ENCODE measurements around the gene DACT1.
A peak's percentile ranks its signal among the peaks of the same experiment; 100 is the strongest.
"Not testable (repeated sequence)": the region's sequence is repeated elsewhere in the genome, so short reads cannot be mapped to it uniquely, and the experiment has no call there.

Gene DACT1, protein sequence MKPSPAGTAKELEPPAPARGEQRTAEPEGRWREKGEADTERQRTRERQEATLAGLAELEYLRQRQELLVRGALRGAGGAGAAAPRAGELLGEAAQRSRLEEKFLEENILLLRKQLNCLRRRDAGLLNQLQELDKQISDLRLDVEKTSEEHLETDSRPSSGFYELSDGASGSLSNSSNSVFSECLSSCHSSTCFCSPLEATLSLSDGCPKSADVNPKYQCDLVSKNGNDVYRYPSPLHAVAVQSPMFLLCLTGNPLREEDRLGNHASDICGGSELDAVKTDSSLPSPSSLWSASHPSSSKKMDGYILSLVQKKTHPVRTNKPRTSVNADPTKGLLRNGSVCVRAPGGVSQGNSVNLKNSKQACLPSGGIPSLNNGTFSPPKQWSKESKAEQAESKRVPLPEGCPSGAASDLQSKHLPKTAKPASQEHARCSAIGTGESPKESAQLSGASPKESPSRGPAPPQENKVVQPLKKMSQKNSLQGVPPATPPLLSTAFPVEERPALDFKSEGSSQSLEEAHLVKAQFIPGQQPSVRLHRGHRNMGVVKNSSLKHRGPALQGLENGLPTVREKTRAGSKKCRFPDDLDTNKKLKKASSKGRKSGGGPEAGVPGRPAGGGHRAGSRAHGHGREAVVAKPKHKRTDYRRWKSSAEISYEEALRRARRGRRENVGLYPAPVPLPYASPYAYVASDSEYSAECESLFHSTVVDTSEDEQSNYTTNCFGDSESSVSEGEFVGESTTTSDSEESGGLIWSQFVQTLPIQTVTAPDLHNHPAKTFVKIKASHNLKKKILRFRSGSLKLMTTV

DNA sequence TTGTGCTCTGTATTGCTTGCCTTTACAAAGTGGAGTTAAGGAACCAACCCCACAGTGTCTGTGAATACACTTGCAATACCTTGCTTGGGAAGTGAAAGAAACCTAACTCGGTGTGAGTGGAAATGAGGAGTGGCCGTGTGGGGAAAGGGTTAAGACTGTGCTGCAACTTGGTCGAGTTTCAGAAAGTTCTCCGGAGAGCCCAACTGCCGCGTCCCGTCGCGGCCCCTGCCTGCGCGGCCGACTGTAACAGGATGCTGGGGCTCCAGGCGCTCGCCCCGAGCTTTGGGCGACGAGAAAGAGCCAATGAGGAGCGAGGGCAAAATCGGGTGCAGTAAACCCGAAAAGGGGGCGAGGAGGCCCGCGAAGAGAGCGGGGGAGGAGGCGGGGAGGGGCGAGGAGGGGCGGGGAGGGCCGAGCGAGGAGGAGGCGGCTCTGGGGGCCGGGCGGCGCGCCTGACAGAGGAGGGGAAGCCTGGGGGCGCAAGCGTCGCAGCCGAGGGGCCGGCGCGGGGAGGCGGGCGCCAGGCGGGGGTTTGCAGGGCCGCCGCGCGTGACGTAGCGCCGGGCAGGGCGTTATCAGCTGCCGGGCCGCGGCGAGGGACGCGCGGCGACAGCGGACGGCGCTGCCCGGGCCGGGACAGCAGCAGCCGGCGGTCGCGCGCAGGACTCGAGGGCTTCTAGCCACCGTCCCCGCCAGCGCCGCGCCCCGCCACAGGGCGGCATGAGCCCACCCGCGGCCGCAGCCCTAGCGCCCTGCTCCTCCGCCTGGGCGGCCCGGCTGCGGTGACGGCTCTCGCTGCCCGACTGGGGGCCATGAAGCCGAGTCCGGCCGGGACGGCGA, at the start of gene DACT1:
Gene DACT1 (plus strand): TSS at position 572 of the 840 bp plus-strand sequence. CDS start 241 bp downstream, at position 813.
- DNase-seq: peak; percentile 64

DNA sequence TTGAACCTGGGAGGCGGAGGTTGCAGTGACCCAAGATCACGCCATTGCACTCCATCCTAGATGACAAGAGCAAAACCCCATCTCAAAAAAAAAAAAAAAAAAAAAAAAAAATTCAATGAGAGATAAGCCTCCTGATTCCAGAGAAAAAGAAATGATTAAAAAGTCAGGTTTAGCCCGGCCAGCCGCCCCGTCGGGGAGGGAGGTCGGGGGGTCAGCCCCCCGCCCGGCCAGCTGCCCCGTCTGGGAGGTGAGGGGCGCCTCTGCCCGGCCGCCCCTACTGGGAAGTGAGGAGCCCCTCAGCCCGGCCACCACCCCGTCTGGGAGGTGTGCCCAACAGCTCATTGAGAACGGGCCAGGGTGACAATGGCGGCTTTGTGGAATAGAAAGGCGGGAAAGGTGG, 49.4 kb upstream of the DACT1 start:
- not testable (repeated sequence) for DNase-seq

DNA sequence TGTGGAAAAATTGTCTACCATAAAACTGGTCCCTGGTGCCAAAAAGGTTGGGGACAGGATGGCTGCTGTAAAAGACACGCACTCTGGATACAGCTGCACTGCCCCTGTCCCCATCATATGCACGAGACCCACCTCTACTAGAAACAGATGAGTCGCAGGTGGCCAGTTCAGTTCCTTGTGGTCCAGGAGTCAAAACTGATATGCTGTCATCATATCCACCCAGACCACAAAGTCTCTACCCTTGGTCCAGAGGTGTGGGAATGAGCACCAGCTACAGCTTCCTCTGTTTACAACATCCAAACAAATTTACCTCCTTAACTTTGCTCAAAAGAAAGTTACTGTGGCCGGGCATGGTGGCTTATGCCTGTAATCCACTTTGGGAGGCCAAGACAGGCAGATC, 43.8 kb upstream of the DACT1 start:
- DNase-seq: no peak

DNA sequence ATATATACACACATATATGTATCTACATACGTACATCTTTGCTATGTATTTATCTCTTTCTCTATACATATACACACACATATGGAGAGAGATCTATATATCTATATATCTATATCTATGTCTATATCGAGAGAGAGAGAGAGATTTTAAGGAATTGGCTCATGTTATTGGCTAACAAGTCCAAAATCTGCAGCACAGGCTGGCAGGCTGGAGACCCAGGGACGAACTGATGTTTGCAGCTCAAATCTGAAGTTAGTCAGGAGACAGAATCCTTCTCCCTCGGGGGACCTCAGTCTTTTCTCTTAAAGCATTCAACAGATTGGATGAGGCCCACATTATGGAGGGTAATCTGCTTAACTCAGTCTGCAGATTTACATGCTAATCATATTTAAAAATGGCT, 40.7 kb upstream of the DACT1 start:
- DNase-seq: no peak

DNA sequence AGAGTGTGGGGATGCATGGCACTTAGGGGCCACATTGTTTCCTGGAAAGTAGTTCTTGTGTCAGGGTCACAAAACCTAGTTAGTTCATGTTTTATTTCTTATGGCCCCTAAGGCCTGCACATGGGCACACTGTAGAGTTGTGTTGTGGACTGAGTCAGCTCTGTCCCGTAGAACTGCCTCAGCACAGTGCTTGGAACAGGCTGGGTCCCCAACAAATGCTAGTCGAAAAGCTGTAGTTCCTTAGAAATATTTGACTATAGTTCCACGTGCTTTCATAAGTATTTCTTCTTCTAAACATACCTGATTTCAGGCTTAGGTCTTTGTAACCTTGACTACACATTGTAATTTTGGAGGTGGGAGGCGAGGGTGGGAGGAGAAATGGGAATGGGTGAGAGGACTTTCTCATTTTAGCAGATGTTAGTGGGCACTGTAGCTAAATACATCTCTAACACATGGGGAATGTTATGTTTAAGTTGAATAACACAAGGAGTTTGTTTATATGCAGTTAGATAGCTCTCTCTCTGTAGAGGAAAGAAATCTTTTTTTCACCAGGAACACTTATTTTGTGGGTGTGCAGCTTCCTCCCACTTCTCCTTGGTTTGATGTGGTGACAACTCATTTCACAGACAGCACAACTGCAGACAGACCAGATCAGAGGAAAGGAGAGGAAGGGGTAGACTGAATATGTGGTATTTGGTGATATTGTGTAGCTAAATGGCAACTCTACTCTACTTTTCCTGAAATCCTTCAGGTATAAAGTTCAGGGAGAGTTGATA, 39.5 kb upstream of the DACT1 start:
- no peak for DNase-seq

DNA sequence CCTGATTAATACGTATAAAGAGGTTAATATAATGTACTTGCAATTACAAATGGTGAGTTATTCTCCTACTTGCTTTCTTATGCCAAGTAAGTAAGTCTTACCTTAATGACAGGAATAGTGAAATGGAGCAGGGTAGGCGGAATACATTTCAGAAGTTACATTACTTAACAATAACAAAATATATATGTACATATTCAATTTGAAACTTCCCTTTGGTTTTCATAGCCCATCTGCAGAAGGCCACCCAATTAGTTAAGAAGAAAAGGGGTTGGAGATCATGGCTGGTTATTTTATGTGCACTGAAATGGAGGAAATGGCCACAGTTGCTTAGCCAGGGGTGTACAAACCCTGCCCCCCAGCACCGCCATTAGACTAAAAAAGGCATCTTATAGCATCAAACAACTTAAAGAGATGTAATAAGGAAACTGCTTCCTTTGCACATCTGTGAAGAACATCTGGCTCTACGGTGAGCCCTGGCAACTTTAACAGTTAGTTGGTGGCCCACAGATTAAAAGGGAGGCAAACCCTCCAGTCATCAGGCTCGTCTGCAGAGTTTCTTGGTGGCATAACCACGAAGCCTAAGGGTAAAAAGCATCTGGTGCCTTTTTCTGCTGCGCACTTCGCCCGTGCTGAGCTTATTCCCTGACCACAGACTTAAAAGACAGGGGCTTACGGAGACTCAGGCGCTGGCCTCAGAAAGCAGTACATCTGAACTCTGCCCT, 38.8 kb upstream of the DACT1 start:
- no peak for DNase-seq

DNA sequence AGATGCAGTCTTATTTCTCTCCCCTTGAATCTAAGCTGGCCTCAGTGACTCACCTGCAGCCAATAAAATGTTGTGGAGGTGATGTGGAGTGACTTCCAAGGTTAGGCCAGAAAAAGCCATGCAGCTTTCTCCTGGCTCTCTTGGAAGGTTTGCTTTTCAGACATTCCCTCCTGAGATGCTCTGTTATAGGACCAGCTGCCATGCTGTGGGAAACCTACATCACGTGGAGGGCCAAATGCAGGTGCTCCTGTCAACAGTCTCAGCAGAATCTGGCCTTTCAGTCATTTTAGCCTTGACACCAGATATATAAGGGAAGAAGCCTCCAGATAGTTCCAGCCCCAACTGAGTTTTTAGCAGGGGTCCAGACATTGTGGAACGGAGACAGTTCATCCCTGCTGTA, 38.1 kb upstream of the DACT1 start:
- DNase-seq: no peak

DNA sequence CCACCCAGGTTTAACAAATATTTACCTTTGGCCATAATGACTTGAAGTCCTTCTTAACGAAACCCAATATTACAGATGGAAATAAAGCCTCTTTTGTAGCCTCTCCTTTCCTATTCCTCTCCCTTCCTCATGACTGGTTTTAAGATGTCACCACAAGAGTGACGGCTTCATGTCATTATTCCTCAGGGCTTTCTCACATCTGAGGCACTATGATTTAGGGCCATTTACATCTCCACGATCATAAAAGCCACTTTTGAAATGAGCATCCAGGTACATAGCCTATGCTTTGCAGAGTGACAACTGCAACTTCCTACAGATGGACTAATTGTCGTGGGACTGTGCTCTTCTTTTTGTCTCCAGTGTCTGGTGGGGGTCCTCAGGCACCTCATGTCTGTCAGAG, 32.3 kb upstream of the DACT1 start:
- no peak for DNase-seq

DNA sequence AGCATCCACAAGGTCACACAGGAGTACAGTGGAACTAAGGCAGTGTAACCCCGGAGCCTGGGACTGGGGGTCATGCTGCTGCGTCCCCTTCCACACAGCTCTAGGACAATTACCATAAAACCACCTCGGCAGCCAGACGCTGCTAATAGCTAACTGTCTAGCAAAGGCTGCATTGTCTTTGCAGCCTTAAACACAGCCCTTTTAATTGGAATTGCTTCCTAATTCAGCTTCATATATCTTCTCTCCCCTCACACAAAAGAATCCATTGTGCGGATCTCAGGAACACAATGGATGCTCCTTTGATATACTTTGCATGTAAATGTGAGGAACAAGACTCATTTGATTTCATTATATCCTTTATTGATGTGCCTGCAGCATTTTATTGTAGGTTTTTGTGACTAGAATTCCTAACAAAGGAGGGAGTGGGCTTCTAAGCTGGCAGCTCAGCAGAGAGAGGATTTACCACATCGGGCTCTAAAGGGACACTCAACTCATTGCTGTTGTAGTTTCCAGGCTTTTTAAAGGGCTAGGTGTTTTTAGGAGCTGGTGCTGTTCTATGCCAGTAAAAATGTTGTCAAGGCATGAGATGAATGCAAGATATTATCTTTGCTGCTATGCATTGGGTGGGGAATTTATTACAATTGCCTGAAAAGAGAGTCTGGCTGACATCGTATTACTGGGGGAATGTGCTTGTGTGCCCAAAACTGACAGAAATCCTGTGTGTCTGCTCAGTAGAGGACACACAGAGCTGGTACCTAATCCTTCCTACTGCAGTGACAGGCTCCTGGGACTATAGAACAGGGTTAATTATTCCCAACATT, 30.4 kb upstream of the DACT1 start:
- DNase-seq: no peak

DNA sequence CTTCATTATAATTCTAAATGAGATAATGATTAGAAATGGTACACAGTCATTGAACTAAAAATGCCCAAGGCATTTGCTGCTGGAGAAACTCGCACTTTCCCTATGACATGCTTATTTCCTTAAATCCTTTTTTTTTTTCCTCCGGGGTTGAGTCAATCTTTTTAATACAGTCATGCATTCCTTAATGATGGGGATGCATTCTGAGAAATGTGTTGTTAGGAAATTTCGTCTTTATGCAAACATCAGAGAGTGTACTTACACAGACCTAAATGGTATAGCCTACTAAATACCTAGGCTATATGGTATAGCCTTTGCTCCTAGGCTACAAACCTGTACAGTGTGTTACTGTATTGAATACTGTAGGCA, 29.8 kb upstream of the DACT1 start:
- no peak for DNase-seq

DNA sequence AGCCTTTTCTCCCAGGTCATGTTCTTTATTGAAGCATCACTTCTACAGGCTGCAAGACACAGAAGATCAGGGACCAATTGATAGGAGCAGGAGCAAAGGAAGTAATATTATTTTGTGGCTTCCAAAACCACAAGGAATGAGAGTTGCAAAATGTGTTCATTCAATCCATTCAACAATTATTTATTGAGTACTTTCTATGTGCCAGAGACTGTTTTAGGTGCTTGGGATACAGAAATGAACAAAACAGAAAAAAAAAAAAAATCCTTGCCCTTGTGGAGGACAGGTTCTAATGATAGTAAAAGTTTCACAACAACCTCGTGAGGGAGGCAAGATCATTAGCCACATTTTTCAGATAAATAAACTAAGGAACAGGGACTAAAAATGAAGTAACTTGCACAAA, 20.1 kb upstream of the DACT1 start:
- no peak for DNase-seq

DNA sequence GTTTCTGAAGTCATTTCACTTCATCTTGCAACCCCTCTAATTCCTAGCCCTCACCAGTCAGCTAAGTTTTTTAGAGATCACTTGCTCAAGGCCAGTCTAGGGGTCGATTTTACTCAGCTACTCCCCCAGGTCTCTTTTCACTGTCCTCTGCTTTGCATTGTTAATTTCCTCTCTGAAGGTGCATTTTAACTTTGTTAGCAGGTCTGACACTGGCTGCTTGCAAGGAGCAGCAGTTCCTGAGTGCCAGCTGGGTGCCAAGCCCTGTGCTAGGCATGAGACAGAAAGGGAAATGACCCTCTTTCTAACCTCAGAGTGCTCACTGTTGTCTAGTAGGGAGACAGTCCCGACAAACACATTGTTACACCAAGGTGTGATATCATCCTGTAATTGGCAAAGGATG, 17.8 kb upstream of the DACT1 start:
- no peak for DNase-seq

DNA sequence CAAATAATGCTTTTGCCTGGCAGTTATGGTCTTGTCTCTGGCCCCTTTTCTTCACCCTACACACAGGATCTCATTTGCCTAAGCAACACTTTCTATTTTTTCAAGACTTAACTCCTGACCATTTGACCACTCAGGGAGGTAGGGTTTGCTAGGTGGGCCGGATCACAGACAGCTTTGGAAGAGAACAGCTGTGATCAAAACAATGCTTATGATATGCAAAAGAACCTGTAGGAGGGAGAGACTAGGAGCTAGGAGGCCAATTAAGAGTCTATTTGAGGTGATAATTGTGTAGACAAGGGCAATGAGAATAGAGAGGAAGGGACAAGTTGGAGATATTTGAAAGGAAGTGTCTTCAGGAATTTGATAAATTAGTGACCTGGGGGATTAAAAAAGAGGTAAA, 12.3 kb upstream of the DACT1 start:
- DNase-seq: no peak

DNA sequence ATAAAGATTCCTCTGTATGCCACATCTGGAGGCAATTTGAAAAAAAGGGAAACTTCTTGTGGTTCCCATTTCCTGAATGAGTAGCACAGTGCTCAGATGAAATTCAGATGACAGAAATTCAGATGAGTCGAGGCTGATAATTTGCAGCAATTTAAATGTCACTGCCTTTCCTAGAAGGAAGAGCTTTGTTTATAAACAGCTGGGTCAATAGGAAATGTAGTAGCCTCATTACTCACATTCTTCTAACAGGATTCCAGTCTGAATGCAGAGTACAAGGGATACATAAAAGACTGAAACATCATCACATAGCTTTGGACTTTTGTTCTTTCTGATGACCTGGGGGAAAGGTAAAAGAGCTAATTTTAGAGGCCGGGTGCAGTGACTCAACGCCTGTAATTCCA, 11.3 kb upstream of the DACT1 start:
- no peak for DNase-seq

DNA sequence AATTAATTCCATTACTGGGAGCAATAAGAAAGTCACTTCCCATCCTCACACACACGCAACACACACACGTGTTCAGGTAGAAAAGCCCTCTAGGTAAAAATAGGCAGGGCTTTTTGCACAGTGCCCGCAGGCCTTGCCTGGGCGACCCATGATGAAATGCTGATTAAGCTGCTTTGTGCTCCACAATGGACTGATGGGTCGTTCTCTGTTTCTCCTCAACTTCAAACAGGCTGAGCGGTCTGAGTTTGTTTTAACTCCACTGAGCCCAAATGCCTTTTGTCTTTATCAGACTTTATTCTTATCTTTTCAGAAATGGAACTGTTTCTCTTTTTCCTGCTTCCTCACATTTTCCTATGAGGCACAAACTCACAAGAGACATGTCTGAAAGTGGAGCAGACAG, 9.4 kb upstream of the DACT1 start:
- no peak for DNase-seq

DNA sequence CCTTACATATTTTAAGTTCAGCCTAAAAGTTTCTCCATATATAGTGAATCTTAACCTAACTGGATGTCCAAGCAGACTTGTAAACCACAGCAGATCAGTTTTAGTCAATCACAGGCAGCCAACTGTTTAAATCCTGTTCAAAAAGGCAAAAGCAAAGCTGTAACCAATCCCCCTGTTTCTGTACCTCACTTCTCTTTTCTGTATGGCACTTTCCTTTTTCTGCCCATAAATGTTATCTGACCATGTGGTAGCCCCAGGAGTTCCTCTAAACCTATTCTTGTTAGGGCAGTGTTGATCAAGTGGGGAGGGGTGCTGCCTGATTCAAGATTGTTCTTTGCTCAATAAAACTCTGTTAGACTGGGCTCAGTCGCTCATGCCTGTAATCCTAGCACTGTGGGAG, 8.5 kb upstream of the DACT1 start:
- no peak for DNase-seq

DNA sequence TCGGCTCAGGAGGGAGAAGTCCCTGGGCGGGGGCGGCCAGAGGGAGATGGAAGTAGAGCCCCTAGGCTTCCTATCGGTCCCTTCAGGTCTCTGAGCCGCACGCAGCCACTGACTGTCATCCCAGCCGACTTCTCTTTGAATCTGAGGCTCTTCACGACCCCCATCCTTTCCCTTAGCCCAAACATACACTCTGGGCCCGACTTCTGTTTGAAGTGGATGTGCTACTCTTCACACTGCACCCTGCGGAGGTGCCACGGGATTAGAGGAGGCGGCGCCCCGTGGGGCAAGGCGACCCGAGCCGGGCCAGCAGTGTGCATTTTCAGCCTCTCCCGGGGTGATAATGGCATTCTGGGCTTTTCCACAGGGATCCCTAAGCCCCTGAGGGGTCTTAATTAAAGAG, 6.0 kb upstream of the DACT1 start:
- no peak for DNase-seq

DNA sequence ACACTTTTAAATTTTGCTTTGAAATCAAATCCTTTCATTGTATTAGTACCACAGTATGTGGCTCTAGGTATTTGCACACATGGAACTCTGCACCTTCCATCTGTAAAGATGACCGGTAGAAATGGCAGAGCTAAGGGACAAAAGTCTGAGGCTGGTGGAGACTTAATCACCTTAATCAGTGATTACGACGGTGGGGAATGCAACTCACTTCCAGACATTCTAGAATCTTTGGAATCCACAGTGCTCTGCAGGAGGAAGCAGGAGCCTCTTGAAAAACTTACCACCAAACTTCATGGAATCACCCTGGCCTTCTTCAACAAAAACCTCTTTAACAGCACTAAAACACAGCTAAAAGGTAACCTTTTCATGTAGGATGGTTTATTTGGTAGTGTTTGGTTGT, 3.9 kb upstream of the DACT1 start:
- no peak for DNase-seq

DNA sequence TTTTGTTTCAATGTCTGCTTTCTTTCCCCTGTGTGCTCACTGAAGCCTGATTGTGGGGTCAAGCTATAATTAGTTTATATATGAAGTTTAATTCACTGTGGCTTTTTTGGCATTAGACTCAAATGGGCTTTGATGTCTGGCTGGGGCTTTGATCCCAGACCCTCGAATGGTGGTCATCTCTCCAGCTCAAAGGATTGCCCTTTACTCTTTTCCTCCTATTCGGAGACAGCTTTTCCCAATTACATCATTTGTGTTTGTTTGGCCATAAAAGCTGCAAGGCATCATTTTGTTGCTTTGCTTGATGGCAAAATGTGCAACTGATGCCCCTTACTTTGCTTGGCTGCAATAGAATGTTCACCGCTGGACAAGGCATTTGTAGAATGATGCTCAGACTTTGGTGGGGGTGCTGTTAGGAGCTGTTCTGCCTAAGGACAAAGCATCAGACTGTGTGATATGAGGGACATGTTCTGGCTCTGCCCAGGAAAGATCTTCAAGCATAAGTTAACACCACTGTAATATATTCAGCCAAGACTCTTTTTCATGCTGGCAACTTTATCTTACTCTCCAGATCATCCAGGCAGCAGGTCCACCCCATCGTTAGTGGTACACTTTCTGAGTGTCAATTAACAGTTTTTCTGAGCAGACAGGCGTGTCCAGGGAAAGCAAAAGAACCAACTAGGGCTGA, 3.2 kb upstream of the DACT1 start:
- no peak for DNase-seq

DNA sequence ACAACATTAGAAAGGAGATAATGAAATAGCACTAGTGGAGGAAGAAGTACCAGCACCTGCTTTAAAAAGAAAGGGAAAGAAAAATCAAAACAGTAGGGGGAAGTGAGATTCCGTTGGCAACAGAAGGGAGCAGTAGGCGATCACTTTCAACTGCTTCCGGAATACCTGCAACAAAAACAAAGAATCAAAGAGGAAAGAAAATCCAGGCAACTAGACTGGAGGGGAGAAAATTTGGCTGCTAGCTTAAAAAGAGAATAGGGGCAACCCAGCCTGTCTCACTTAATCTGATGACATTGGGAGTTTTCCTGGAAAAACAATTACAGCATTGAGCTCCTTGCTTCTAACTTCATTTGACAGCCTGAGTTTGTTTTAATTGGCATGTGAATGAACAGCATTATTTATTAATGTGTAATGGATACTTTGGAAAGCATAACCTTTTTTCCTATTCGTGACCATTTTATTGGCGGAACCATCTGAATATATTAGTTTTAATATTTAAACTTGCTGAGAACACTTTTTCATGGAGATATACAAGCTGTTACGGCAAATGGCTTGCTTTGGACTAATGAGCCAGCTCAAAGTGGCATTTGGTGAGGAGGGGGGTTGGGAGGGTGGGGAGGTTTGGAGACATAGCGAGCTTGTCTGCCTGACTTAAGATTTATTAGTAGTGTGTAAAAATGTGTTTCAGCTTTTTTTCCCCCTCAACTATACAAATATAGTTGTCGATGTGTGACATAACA, 2.5 kb upstream of the DACT1 start:
- no peak for DNase-seq

Data from stimulated activated CD8-positive, alpha-beta memory T cell treated with anti-CD3 and anti-CD28 coated beads, Interleukin-4, amount 100 ng/mL, for 48 hours (primary cell).